Measurements from ENCODE around the gene TXNDC11.

Gene TXNDC11

GRCh38 chr16:11736903-11737302, 5.8 kb downstream of the TXNDC11 start:
- TF ChIP-seq CTCF (IDR thresholded peaks at IDR 0.05; ENCODE audit: low read depth, low read length): no peak
- DNase-seq (ENCODE audit: extremely low read depth, low read depth): no peak

DNA sequence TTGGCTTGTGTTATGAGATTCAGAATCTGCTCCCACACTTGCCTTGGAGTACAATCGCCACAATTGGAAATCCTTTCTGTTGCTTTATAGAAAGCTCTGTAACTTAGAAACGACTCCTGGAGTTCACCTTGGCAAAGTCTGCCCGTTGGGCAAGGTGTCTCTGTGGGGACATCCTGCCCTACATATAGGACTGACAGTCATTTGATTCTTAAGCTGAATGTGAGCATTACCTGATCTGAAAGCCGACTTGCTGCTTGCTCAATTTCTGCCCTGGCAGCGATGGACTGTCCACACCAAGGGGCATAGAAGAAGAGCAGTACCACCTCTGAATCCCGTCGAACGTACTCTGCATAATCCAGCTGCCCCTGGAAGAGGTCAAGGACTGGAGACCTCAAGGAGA, 6.9 kb downstream of the TXNDC11 start:
- DNase-seq (ENCODE audit: extremely low read depth, low read depth): no peak
- TF ChIP-seq CTCF (IDR thresholded peaks at IDR 0.05; ENCODE audit: low read depth, low read length): no peak

- DNase-seq (ENCODE audit: extremely low read depth, low read depth): no peak
- no peak for TF ChIP-seq CTCF (IDR thresholded peaks at IDR 0.05; ENCODE audit: low read depth, low read length)
Observed at GRCh38 chr16:11734653-11735043, 8.0 kb downstream of the TXNDC11 start.

DNA sequence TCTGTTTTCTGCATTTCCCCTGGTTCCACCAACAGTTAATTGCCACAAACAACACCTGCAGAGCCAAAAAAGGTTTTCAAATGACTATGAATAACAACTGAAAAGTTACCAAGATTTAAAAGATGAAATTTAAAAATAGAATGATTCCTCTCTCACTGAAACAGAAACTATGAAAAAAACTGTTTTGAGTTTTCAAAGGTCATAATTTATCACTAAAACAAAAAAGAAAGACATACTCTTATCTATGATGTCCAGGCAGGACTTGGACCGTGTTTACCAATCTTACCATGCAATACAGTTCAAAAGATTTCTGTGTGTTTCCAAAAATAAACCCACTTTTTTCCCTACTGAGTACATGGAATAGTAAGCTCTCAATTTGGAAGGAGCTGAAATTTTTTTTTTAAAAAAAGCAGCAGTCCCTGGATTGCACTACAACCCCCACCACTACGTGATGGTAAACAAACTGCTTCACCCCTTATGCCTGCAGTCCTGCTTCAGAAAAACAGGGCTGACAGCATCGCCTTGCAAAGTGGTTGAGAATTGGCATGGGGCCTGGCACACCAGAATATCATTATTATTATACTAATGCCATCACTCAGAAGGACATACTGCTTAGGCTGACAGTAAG, 8.5 kb downstream of the TXNDC11 start:
- no peak for TF ChIP-seq CTCF (IDR thresholded peaks at IDR 0.05; ENCODE audit: low read depth, low read length)
- DNase-seq (ENCODE audit: extremely low read depth, low read depth): no peak

DNA sequence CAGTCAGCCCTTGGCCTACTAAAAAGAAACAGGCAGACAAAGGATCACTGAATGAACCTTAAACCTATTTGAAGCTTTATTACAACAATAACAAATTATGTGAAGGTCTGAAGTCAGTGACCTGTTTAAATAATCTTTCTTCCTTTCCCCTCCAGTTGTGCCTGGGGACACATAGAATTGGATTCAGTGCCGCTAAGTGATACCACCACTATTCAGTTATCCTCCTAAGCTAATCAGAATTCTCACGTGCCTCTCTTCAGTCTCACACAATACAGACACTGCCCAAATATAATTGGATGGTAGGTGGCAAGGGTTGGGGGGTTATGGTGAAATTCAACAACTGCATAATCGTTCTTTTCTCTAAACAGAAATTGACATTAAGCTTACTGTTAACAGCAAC, 11.4 kb downstream of the TXNDC11 start:
- no peak for TF ChIP-seq CTCF (IDR thresholded peaks at IDR 0.05; ENCODE audit: low read depth, low read length)
- no peak for DNase-seq (ENCODE audit: extremely low read depth, low read depth)

- DNase-seq (ENCODE audit: extremely low read depth, low read depth): no peak
- no peak for TF ChIP-seq CTCF (IDR thresholded peaks at IDR 0.05; ENCODE audit: low read depth, low read length)
Observed at GRCh38 chr16:11729787-11730186, 12.9 kb downstream of the TXNDC11 start.

GRCh38 chr16:11727796-11728543, 14.7 kb downstream of the TXNDC11 start:
- TF ChIP-seq CTCF (IDR thresholded peaks at IDR 0.05; ENCODE audit: low read depth, low read length): no peak
- DNase-seq (ENCODE audit: extremely low read depth, low read depth): no peak
